HCT116 (cell line): Measurements from ENCODE around the gene TLCD3A. TPM values are rescaled to one million over a fixed set of nuclear protein-coding genes. Genes with fewer than 3 reads are reported as not detected.

Experiments
- ATAC-seq: fragments of 200-7000 bp; cut with Tn5 transposase; 2 replicates; pipeline ENCODE4 v1.9.1; 2020; ENCODE audit warnings: mild to moderate bottlenecking, moderate library complexity
- BruUV-seq: library from RNA; stranded (reverse); fragments of 400-500 nt; replicated peaks from 2 replicates; lab custom pipeline; 2021; lab: Mats Ljungman, UMichigan
- CTCF ChIA-PET: fragments of 300-600 bp; sonication (Branson Sonifier 250); formaldehyde crosslinking; loops from one replicate; lab custom pipeline; 2021; ENCODE audit warnings: antibody characterized with exemption; lab: Charles Lee
- POLR2A ChIA-PET: fragments of 300-600, 350-600 bp; sonication (Branson Sonifier 250); formaldehyde crosslinking; loops from one replicate; lab custom pipeline; 2021; ENCODE audit warnings: antibody characterized with exemption; lab: Charles Lee
- RAD21 ChIA-PET, 2 experiments: fragments of 300-600 bp; sonication (Branson Sonifier 250); formaldehyde crosslinking; loops; one replicate each; lab custom pipeline; 2023; ENCODE audit warnings: low total read pairs in 2 of 2; ENCODE audit not compliant: uncharacterized antibody in 2 of 2, unreplicated experiment in 2 of 2, low non-redundant PET in 1 of 2; lab: Charles Lee
- DNase-seq: peaks from one replicate; pipeline ENCODE4 v3.0.0-alpha.2; 2010; ENCODE audit warnings: low read depth, low spot score
- H2AFZ ChIP-seq: fragments of 200-600 bp; shearing (Covaris generic), sonication (generic); 2 replicates; pipeline ENCODE4 v1.6.1; 2017; ENCODE audit warnings: low read depth, mixed run types, mixed read lengths, antibody characterized with exemption, low read length; ENCODE audit not compliant: poor library complexity, severe bottlenecking
- H3K27ac ChIP-seq: 2 replicates; pipeline ENCODE4 v1.5.1; 2012; ENCODE audit warnings: low read depth, low read length
- H3K27me3 ChIP-seq: fragments of 200-600 bp; sonication (generic); 2 replicates; pipeline ENCODE4 v1.6.1; 2016; ENCODE audit warnings: mixed run types, low read length, mixed read lengths; ENCODE audit not compliant: insufficient read depth
- H3K36me3 ChIP-seq, 2 experiments: fragments of 200-500 bp in 1 of 2; fragments of 200-600 bp in 1 of 2; sonication (Bioruptor generic) in 1 of 2; sonication (generic) in 1 of 2; 2 replicates each; pipeline versions ENCODE4 v1.5.1 to v1.6.1; 2014 to 2016; ENCODE audit warnings: low read length in 2 of 2, inconsistent platforms in 1 of 2, mixed read lengths in 1 of 2, mixed run types in 1 of 2; ENCODE audit not compliant: insufficient read depth in 2 of 2, control insufficient read depth in 1 of 2
- H3K4me1 ChIP-seq, 2 experiments: fragments of 200-600 bp in 1 of 2; sonication (generic) in 1 of 2; 2 replicates each; pipeline versions ENCODE4 v1.5.1 to v1.6.1; 2012 to 2017; ENCODE audit warnings: low read length in 2 of 2, inconsistent platforms in 1 of 2, mild to moderate bottlenecking in 1 of 2, mixed read lengths in 1 of 2, mixed run types in 1 of 2, moderate library complexity in 1 of 2; ENCODE audit not compliant: insufficient read depth in 2 of 2, control insufficient read depth in 1 of 2
- H3K4me2 ChIP-seq: fragments of 200-600 bp; sonication (generic); 2 replicates; pipeline ENCODE4 v1.6.1; 2017; ENCODE audit warnings: mixed run types, low read length, mixed read lengths
- H3K4me3 ChIP-seq, 2 experiments: fragments of 200-600 bp in 1 of 2; sonication (generic) in 1 of 2; replicated peaks in 1 of 2; 2 replicates each; pipeline ENCODE4 v1.5.1; 2011 to 2016; ENCODE audit warnings: low read length in 2 of 2, control low read depth in 1 of 2, low read depth in 1 of 2, mild to moderate bottlenecking in 1 of 2, mixed read lengths in 1 of 2, mixed run types in 1 of 2
- H3K79me2 ChIP-seq: fragments of 200-600 bp; sonication (generic); 2 replicates; pipeline ENCODE4 v1.6.1; 2017; ENCODE audit warnings: mild to moderate bottlenecking, mixed run types, low read length, moderate library complexity, mixed read lengths; ENCODE audit not compliant: insufficient read depth
- H3K9ac ChIP-seq: fragments of 200-600 bp; sonication (generic); 2 replicates; pipeline ENCODE4 v1.6.1; 2016; ENCODE audit warnings: low read length, mixed read lengths
- H3K9me2 ChIP-seq: fragments of 200-600 bp; sonication (generic), shearing (Covaris generic); 2 replicates; pipeline ENCODE4 v1.6.1; 2017; ENCODE audit warnings: mixed run types, mild to moderate bottlenecking, moderate library complexity; ENCODE audit not compliant: insufficient read depth
- H3K9me3 ChIP-seq, 2 experiments: fragments of 200-500 bp in 1 of 2; fragments of 200-600 bp in 1 of 2; sonication (Bioruptor generic) in 1 of 2; sonication (generic) in 1 of 2; 2 replicates each; pipeline ENCODE4 v1.6.1; 2014 to 2017; ENCODE audit warnings: low read length in 2 of 2, mixed read lengths in 2 of 2, inconsistent platforms in 1 of 2, low read depth in 1 of 2, mild to moderate bottlenecking in 1 of 2, mixed run types in 1 of 2, moderate library complexity in 1 of 2; ENCODE audit not compliant: control insufficient read depth in 1 of 2, insufficient read depth in 1 of 2
- H4K20me1 ChIP-seq: fragments of 200-600 bp; sonication (generic), shearing (Covaris generic); 2 replicates; pipeline ENCODE4 v1.6.1; 2017; ENCODE audit warnings: mixed run types, mild to moderate bottlenecking, moderate library complexity; ENCODE audit not compliant: insufficient read depth
- ATF3 ChIP-seq: IDR thresholded peaks from 2 replicates; pipeline ENCODE4 v1.6.1; 2012
- CBX3 ChIP-seq: IDR thresholded peaks from 2 replicates; pipeline ENCODE4 v1.6.1; 2012; ENCODE audit warnings: low read depth
- CEBPB ChIP-seq: IDR thresholded peaks from 2 replicates; pipeline ENCODE4 v1.6.1; 2012; ENCODE audit warnings: low read depth
- CTCF ChIP-seq, 3 experiments: fragments of 200-600 bp in 1 of 3; sonication (generic) in 1 of 3; IDR thresholded peaks in 2 of 3; conservative IDR thresholded peaks in 1 of 3; 2 replicates each; pipeline ENCODE4 v1.5.1; 2012 to 2017; ENCODE audit warnings: low read depth in 2 of 3, low read length in 2 of 3, antibody characterized with exemption in 1 of 3, borderline replicate concordance in 1 of 3, control low read depth in 1 of 3, mild to moderate bottlenecking in 1 of 3, mixed read lengths in 1 of 3, mixed run types in 1 of 3, moderate library complexity in 1 of 3; ENCODE audit not compliant: insufficient read depth in 1 of 3
- ELF1 ChIP-seq: IDR thresholded peaks from 2 replicates; pipeline ENCODE4 v1.6.1; 2012; ENCODE audit warnings: low read depth, borderline replicate concordance
- EZH2 ChIP-seq: fragments of 200-600 bp; sonication (generic); IDR thresholded peaks from 2 replicates; pipeline ENCODE4 v1.6.1; 2017; ENCODE audit warnings: antibody characterized with exemption, mixed run types
- EZH2phosphoT487 ChIP-seq: fragments of 200-600 bp; IDR thresholded peaks from 2 replicates; pipeline ENCODE4 v1.6.1; 2018; ENCODE audit warnings: antibody characterized with exemption, borderline replicate concordance
- FOSL1 ChIP-seq: IDR thresholded peaks from 2 replicates; pipeline ENCODE4 v1.6.1; 2012; ENCODE audit warnings: low read depth
- JUND ChIP-seq: IDR thresholded peaks from 2 replicates; pipeline ENCODE4 v1.6.1; 2012
- MAX ChIP-seq: IDR thresholded peaks from 2 replicates; pipeline ENCODE4 v1.6.1; 2012
- POLR2A ChIP-seq: IDR thresholded peaks from 2 replicates; pipeline ENCODE4 v1.7.0; 2011; ENCODE audit warnings: borderline replicate concordance; ENCODE audit not compliant: insufficient read depth, insufficient read length; ENCODE audit errors: extremely low read depth
- POLR2AphosphoS5 ChIP-seq: IDR thresholded peaks from 2 replicates; pipeline ENCODE4 v1.6.1; 2011; ENCODE audit warnings: mild to moderate bottlenecking, low read depth, low read length, moderate library complexity
- RAD21 ChIP-seq: IDR thresholded peaks from 2 replicates; pipeline ENCODE4 v1.6.1; 2012; ENCODE audit warnings: low read depth, mild to moderate bottlenecking
- REST ChIP-seq: IDR thresholded peaks from 2 replicates; pipeline ENCODE4 v1.6.1; 2012; ENCODE audit warnings: low read depth
- SIN3A ChIP-seq: IDR thresholded peaks from 2 replicates; pipeline ENCODE4 v1.6.1; 2012; ENCODE audit warnings: low read depth
- SRF ChIP-seq: IDR thresholded peaks from 2 replicates; pipeline ENCODE4 v1.6.1; 2012; ENCODE audit warnings: low read depth
- ZBTB33 ChIP-seq: IDR thresholded peaks from 2 replicates; pipeline ENCODE4 v1.6.1; 2011; ENCODE audit warnings: mild to moderate bottlenecking, low read length, moderate library complexity; ENCODE audit not compliant: insufficient replicate concordance; ENCODE audit errors: extremely low read depth
- ZFX ChIP-seq: fragments of 450-650 bp; IDR thresholded peaks from 2 replicates; pipeline ENCODE4 v1.6.1; 2017
- ZNF274 ChIP-seq: fragments of 200-500 bp; sonication (Bioruptor generic); IDR thresholded peaks from 2 replicates; pipeline ENCODE4 v1.6.1; 2014; ENCODE audit warnings: mild to moderate bottlenecking, low read depth, low read length, inconsistent platforms
- intact Hi-C: fragments of 100-400 bp; cut with micrococcal nuclease; formaldehyde crosslinking; loops from 2 replicates; pipeline ENCODE4 v1.10.0; 2022
- total RNA-seq: library from RNA; stranded (reverse); gene quantifications from one replicate; pipeline ENCODE4 v1.2.1, GENCODE V29; 2021; ENCODE audit not compliant: unreplicated experiment

Gene TLCD3A
- total RNA-seq, 1 experiment from 2014 or later = 26.0 TPM

GRCh38 chr17:731644-732066 lies 741 bp upstream of the TLCD3A start:
- ATAC-seq = peak; percentile 41
- TF ChIP-seq ZFX (no peak), ZNF274 (no peak), CBX3 (no peak), JUND (no peak), RAD21 (no peak), ATF3 (no peak), ZBTB33 (no peak), CEBPB (no peak), SIN3A (no peak), POLR2AphosphoS5 (no peak), CTCF (IDR thresholded peaks at IDR 0.05 in 2 of 3, conservative IDR thresholded peaks at IDR 0.05 in 1 of 3; ENCODE audit: borderline replicate concordance in 1 of 3, insufficient read depth in 1 of 3, low read depth in 2 of 3, low read length in 2 of 3) (no peak), MAX (no peak), SRF (no peak), POLR2A (no peak), EZH2phosphoT487 (no peak), REST (no peak), ELF1 (no peak), FOSL1 (no peak), EZH2 (no peak)
- TF ChIP-seq, all 23 proteins: peak for 0
- H3K9me3 ChIP-seq = no peaks in the 10 kb centered on the region
- peaks cover 3 to 7% of the 10 kb centered on the region in 2 experiments; a peak in 2 of 4 replicates for H3K36me3 ChIP-seq
- ChIA-PET POLR2A (no interaction called here), CTCF (no interaction called here), RAD21 (no interaction called here)
- H3K4me3 ChIP-seq = peak overlapping the region; percentile 72 to 75
- peak overlapping the region; percentile 80 for H3K9ac ChIP-seq
- H3K4me1 ChIP-seq = peaks cover 3 to 22% of the 10 kb centered on the region in 2 experiments; a peak in 3 of 4 replicates
- peak overlapping the region; percentile 82 for H3K4me2 ChIP-seq
- H3K9me2 ChIP-seq = no peaks in the 10 kb centered on the region
- no peaks in the 10 kb centered on the region for H3K27me3 ChIP-seq
- no peaks in the 10 kb centered on the region for H4K20me1 ChIP-seq
- H3K27ac ChIP-seq = peak overlapping the region; percentile 61
- intact Hi-C loops = no loop called here
- no TSS peak for BruUV-seq
- H3K79me2 ChIP-seq = peaks cover 40% of the 10 kb centered on the region
- DNase-seq = no peak
- H2AFZ ChIP-seq = no peak overlapping the region
